Peyer's patch (tissue), 4 donors: ENCODE data around the gene GIPC1.

Source experiments
- POLR2A ChIP-seq, 2 donors: fragments of 450-650 bp; IDR thresholded peaks; one replicate each; pipeline ENCODE4 v1.5.1; 2017; ENCODE audit warnings: antibody characterized with exemption in 2 of 2, mild to moderate bottlenecking in 2 of 2, moderate library complexity in 2 of 2
- TF ChIP-seq, protein P1 (sequence below), 6 experiments: fragments of 450-650 bp in 4 of 6; fragments of 200-600 bp in 2 of 6; sonication (generic) in 1 of 6; IDR thresholded peaks; one replicate each; pipeline ENCODE4 v1.5.1; 2017 to 2019; ENCODE audit warnings: antibody characterized with exemption in 6 of 6, mild to moderate bottlenecking in 3 of 6, moderate library complexity in 1 of 6

DNA sequence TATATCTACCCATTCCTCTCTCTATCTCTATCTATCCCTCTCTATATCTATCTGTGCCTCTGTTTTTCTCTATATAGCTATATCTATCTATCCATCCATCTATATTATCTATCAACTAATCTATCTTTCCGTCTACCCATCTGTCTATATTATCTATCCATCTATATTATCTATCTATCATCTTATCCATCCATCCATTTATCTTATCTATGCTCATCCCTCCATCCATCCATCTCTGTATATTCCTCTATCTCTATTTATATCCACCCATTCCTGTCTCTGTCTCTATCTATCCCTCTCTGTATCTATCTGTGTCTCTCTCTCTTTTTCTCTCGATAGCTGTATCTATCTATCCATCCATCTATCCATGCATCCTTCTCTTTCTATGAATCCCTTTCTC is 35.0 kb downstream of the GIPC1 start:
- no peak for TF ChIP-seq POLR2A (IDR thresholded peaks at IDR 0.05)
- TF ChIP-seq, protein P1, sequence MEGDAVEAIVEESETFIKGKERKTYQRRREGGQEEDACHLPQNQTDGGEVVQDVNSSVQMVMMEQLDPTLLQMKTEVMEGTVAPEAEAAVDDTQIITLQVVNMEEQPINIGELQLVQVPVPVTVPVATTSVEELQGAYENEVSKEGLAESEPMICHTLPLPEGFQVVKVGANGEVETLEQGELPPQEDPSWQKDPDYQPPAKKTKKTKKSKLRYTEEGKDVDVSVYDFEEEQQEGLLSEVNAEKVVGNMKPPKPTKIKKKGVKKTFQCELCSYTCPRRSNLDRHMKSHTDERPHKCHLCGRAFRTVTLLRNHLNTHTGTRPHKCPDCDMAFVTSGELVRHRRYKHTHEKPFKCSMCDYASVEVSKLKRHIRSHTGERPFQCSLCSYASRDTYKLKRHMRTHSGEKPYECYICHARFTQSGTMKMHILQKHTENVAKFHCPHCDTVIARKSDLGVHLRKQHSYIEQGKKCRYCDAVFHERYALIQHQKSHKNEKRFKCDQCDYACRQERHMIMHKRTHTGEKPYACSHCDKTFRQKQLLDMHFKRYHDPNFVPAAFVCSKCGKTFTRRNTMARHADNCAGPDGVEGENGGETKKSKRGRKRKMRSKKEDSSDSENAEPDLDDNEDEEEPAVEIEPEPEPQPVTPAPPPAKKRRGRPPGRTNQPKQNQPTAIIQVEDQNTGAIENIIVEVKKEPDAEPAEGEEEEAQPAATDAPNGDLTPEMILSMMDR (IDR thresholded peaks at IDR 0.05) = no peak
